GM21381 (cell line): Measurements from ENCODE around the gene BRF1.

Experiments
- ATAC-seq: cut with Tn5 transposase; IDR thresholded peaks from one replicate; pipeline ENCODE4 v1.9.1; 2021; ENCODE audit warnings: mild to moderate bottlenecking, moderate library complexity; ENCODE audit not compliant: unreplicated experiment

The BRF1 gene

GRCh38 chr14:105214324-105214915 is 86.4 kb downstream of the BRF1 start:
- ATAC-seq, result no peak

GRCh38 chr14:105213361-105213760 is 87.4 kb downstream of the BRF1 start:
- ATAC-seq, result no peak

GRCh38 chr14:105212541-105213300 is 88.1 kb downstream of the BRF1 start:
- ATAC-seq, result no peak

- no peak for ATAC-seq
These were observed 89.1 kb downstream of the BRF1 start for GRCh38 chr14:105211758-105212089.

- no peak for ATAC-seq
These were observed 89.6 kb downstream of the BRF1 start for GRCh38 chr14:105211086-105211757.

GRCh38 chr14:105210266-105211025 is 90.4 kb downstream of the BRF1 start:
- no peak for ATAC-seq

GRCh38 chr14:105209646-105210045 is 91.2 kb downstream of the BRF1 start:
- ATAC-seq, result no peak

GRCh38 chr14:105209091-105209490 is 91.7 kb downstream of the BRF1 start:
- ATAC-seq, result no peak

- no peak for ATAC-seq
These were observed 92.1 kb downstream of the BRF1 start for GRCh38 chr14:105208738-105209075.

GRCh38 chr14:105207996-105208737 is 92.6 kb downstream of the BRF1 start:
- ATAC-seq, result no peak

GRCh38 chr14:105207460-105207901 is 93.3 kb downstream of the BRF1 start:
- no peak for ATAC-seq

- ATAC-seq, result no peak
These were observed 93.9 kb downstream of the BRF1 start for GRCh38 chr14:105206873-105207272.

- no peak for ATAC-seq
These were observed 95.1 kb downstream of the BRF1 start for GRCh38 chr14:105205673-105206208.

- no peak for ATAC-seq
These were observed 95.7 kb downstream of the BRF1 start for GRCh38 chr14:105204931-105205672.

- ATAC-seq, result no peak
These were observed 96.4 kb downstream of the BRF1 start for GRCh38 chr14:105204206-105204930.

GRCh38 chr14:105203701-105204100 is 97.1 kb downstream of the BRF1 start:
- ATAC-seq, result no peak

- no peak for ATAC-seq
These were observed 97.7 kb downstream of the BRF1 start for GRCh38 chr14:105203057-105203531.

GRCh38 chr14:105201925-105202513 is 98.8 kb downstream of the BRF1 start:
- ATAC-seq, result no peak
